Forelimb muscle (tissue), 1 donor: Measurements from ENCODE around the gene METTL4. TPM values are rescaled to one million over a fixed set of nuclear protein-coding genes. Genes with fewer than 3 reads are reported as not detected.

Experiments used
- DNase-seq: peaks from one replicate; pipeline ENCODE4 v3.0.0-alpha.2; 2013; ENCODE audit warnings: low read depth
- polyA plus RNA-seq: library from polyadenylated mRNA; unstranded; fragments of 120-200 nt; gene quantifications from one replicate; pipeline ENCODE4 v1.2.1, GENCODE V29; 2013; ENCODE audit not compliant: insufficient read length

The METTL4 gene, protein sequence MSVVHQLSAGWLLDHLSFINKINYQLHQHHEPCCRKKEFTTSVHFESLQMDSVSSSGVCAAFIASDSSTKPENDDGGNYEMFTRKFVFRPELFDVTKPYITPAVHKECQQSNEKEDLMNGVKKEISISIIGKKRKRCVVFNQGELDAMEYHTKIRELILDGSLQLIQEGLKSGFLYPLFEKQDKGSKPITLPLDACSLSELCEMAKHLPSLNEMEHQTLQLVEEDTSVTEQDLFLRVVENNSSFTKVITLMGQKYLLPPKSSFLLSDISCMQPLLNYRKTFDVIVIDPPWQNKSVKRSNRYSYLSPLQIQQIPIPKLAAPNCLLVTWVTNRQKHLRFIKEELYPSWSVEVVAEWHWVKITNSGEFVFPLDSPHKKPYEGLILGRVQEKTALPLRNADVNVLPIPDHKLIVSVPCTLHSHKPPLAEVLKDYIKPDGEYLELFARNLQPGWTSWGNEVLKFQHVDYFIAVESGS
- 10.7 TPM for polyA plus RNA-seq

DNA sequence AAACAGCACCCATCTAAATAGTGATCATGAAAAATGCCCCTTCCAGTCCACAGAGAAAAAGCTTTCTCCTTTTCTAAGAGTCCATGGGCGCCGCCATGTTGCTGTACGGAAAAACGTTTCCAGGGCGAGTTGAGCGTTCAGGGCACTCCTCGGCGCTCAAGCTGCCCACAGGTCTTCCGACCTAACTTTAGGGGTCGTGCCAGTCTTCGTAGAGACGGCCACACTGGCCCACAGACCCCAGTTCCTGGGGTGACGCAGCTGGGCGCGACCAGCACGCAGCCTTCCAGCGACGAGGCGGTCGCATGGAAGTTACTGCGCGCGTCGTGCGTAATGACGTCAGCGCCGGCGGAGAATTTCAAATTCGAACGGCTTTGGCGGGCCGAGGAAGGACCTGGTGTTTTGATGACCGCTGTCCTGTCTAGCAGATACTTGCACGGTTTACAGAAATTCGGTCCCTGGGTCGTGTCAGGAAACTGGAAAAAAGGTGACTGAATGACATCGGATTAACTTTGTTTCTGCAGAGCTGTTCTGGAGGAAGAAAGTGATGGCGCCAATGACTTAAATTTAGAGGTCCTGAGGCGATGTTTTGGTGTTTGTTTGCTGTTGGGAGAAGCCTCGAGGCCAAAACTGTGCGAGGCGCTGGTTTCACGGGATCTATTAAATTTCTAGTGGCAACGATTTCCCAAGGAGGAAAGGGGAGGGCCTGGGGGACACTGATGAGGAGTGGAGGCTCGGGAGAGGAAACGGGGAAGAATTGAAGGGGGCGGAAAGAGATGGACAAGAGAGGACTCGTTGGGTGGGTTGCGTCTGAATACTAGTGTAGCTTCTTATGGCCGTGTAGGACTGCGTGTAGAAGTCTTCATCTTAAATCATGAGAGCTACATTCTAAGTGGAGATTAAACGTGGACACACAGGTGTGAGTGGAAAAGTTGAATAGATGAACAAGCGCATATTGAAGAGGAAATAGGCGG is at the start of gene METTL4, which contains the start of gene NDC80:
Gene METTL4, minus strand, starts transcription at position 306 of the 971 bp plus-strand sequence. CDS start 4,289 bp downstream, outside the sequence.
Gene NDC80, plus strand, starts transcription at position 358 of the 971 bp plus-strand sequence. CDS start 1,429 bp downstream, outside the sequence.
- peak; percentile 67 for DNase-seq

DNA sequence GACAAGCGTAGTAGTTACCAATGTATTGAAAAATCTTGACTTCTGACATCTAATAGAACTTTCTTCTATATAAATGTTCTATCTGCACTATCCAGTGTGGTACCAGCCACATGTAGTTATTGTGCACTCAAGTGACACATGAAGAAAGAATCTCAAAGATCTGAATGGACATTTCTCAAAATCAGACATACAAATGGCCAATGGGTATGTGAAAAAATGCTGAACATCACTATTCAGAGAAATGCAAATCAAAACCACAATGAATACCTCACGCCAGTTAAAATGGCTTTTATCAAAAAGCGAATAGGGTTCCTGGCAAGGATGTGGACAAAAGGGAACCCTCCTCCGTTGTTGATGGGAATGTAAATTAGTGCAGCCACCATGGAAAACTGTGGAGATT is 46.7 kb upstream of the METTL4 start:
- no peak for DNase-seq

DNA sequence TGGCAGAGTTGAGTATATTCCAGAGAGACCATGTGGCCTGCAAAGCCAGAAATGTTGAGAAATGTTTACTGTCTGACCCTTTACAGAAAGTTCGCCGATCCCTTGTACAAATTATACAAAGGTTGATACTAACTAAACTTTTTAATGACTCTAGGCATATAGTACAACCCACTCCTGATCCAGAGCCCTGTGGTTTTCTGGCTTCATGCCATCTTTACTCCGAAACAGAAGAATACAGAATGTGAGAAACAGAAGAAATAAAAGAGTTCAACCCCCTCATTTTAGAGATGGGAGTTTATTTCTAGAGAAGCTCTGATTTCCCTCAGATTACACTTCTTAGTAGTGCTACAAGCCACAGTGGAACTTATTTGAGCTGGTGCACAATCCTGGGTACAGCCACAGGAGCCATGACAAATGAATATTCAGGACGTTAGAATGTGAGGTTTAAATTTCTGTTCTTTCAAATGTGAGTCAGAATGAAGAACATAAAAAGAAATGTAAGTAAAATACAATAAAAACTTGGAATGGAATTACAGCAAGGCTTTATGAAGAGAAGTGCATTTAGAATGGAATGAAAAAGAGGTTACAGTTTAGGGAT is 46.2 kb upstream of the METTL4 start:
- no peak for DNase-seq

DNA sequence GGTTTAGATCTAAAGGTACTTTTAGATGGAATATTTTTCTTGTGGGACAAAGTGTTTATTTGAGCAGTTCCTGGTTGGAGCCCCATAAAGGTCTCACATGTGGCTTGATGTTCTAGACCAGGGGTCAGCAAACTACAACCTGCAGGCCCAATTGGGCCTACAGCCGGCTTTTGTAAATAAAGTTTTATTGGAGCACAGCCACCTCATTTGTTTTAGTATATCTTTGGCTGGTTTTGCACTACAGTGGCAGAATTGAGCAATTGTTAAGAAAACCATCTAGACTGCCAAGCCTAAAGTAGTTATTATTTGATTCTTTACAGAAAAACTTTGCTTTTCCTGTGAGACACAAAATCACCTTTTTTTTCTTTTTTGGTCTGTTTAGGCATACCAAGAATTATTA is 41.7 kb upstream of the METTL4 start:
- no peak for DNase-seq

DNA sequence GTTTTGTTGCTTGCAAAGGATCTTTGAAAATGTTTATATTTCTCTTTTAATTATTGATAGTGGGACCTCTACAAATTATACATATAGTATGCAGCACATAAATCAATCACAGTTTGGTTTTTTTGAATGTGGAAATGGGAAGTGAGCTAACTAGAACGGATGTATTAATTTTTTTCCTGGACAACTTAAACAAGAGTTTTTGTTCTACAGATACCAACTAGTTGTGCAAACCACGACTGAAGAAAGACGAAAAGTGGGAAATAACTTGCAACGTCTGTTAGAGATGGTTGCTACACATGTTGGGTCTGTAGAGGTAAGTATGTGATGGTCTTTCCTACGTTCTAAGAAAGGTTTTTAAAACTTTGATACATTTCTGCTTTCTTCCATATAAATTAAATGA is 39.2 kb upstream of the METTL4 start:
- DNase-seq, result no peak

DNA sequence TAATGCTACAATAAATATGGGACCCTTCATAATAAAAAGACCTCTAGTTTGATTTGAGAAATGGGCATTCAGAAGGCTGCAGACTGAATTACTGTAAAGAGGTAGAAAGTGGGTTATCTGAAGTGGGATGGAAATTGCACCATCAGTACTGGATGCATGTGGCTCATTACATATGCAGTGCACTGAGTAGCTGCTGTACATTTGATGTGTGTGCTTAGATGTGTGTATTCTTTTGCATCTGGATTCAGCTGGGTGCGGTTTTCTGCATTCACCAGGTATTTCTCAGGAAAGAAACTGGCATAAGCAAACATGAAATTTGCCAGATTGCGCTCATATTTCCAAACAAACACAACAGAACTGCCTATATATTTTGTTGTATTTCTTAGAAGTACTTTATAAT is 38.3 kb upstream of the METTL4 start:
- no peak for DNase-seq

DNA sequence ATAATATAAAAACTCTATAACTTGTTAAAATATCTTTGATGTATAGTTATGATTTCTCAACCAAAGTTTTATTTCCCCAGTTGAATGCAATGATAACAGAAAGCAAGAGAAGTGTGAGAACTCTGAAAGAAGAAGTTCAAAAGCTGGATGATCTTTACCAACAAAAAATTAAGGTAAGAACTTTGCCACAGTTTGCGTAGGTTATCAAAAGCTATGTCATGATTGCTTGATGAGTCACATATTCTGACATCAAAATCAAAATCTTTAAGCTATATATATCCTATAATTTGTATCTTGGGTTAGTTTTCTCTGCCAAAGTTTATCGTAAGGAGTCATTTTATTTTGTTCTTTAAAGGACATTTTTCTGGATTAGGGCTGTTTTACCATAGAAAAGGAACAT is 35.0 kb upstream of the METTL4 start:
- DNase-seq, result no peak

DNA sequence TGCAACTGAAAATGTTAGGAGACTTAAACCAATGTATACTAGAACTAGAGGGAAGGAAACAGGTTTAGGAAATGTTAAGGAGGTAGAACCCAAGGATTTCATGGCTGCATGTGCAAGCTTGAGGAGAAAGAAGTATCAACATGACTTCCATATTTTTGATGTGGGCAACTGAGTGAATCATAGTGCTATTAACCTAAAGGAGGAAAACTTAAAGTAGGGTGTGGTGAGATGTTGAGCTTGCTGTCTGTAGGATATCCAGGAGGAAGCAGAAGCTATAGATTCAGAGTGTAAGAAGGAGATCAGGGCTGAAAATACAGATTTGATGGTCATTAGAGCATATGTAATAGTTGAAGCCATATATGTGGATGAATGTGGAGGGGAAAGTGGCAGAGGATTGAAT is 31.5 kb upstream of the METTL4 start:
- DNase-seq, result no peak

DNA sequence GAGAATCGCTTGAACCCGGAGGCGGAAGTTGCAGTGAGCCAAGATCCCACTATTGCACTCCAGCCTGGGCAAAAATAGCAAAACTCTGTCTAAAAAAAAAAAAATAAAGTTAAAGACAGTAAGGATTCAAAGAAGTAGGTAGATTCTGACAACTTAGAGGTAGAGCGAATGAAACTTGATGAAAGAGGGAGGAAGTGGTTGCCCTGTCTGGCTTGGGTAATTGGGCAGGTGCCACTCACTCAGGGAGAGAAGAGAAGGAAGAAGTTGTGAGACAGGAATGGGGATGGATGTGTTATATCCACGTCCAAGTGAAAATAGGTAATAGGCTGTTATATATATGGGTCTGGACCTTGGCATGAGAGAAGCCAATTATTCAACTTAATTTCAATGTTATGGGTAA is 26.3 kb upstream of the METTL4 start:
- no peak for DNase-seq

DNA sequence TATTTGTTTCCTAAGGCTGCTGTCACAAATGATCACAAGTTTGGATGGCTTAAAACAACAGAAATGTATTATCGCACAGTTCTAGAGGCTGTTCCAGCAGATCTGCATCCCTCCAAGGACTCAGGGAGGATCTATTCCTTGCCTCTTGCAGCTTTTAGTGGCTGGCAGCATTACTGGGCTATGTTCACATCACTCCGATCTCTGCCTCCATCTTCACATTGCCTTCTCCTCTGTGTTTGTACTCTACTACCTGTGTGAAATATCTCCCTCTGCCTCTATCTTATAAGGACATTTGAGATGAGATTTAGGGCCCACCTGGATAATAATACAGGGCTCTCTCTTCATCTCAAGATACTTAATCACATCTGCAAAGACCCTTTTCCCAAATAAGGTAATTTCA is 19.0 kb upstream of the METTL4 start:
- DNase-seq, result no peak

DNA sequence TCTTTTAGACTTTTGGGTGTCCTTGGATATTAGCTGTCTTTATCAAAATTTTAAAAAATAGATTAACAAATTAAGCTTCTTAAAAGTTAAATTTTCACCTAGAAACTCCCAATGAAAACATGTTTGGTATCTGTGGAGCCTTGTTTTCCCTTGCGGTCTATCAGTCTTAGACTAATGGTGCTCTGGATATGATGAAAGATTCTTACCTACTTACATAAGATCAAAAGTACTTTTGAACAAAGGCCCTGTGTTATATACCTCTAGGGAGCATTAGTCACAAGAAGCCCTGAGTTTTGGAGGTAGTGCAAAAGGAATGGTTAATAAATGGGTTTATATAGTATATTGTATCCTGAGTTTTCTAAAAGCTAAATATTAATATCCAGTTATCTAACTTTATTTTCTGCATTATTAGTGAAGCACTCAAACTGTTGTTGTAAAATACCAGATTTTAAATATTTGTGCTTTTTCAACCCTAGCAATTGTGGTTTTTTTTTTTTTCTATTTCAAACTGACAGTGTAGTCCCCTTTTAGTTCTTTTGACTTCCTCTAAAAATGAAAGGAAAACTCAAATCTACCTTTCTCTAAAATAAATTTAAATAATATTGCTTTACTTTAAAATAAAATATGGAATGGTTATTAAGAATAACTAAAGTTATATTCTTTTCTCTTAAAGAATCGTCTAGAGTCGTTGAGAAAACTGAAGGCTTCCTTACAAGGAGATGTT is 18.2 kb upstream of the METTL4 start:
- DNase-seq, result no peak

DNA sequence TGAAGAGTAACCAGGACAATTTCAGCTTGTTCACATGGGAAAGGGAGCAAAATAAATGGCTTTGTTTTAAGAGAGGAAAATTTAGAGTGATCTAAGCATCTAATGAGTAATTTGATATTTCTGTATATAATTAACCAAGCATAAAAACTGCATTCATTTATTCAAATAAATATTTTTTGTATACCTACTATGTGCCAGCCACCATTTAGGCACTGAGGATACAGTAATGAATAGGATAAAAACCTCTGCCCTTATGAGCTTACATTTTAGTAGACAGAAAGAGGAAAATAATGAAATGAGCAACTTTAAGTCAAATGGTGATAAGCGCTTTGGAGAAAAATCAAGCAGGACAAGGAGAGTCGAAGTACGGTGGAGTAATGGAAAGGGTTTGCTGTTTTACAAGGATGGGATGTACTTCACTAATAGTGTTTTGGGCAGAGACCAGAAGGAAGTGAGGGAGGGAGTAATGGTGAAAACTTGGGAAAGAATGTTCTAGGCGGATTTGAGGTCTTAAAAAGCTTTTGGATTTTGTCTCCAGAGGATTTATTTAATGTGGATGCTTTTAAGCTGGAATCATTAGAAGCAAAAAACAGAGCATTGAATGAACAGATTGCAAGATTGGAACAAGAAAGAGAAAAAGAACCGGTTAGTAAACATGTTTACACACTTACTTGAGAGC is 17.5 kb upstream of the METTL4 start:
- no peak for DNase-seq

DNA sequence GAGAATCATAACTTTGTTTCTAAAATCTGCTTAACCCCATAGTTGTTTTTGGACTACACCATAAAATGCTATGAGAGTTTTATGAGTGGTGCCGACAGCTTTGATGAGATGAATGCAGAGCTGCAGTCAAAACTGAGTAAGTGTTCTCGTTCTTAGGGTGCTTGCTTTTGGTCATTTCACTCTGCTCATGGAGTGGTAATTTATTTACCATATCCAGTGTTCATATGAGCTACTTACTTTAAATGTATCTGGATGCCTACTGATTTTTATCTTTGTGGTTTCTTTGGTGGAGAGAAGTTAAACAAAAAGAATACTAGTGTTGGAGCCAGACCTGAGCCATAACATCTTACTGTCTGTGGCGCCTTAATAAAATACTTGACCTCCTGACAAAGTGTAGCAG is 16.5 kb upstream of the METTL4 start:
- no peak for DNase-seq

DNA sequence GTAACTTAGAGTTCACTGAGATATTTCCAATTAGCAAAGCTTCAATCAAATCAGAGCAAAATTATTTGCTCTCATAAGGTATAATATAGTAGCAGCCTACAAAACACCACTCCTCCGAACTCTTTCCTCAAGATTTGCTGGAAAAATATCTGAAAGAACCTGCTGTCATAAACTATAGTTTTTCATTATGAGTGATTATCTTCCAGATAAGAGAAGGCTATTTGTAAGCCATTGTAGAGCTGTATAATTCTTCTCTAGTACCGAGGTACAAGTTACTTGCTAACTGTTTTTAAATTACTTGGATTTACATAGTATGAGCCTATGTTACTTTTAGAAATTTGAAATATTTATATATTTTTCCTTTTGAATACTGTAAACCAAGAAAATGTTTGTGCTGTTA is 2.1 kb upstream of the METTL4 start:
- DNase-seq, result no peak

DNA sequence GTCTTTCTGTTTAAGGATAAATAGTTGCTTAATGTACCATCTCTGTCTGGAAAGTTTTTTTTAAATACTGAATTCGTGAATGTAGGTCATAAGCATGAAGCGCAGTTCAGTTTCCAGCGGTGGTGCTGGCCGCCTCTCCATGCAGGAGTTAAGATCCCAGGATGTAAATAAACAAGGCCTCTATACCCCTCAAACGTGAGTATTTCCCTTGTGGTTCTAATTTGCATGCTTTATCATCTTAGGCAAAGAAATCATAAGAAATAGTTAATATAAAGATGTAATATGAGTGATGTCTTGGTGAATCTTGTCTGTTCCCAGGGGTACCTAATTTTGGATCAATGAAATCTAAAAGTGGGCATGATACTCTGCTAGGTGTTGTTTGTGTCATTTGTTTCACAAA is 1.6 kb upstream of the METTL4 start:
- no peak for DNase-seq

DNA sequence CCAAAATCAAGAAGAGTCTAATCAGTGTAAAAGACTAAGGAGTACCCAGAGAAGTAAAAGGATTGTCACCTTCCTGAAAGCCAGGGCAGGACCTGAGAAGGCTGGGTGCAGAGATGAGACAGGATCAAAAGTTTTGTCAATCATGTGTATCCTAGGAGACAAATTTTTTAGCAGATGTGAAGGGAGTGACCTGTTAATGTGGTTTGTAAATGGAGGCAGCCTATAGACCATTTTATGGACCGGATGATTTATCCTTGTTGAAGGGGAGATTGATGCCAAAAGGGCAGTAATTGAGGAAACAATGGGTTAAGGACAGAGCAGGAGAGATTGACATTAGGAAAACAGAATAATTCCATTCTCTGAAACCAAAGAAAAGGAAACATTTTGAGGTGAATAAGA is 865 bp upstream of the METTL4 start:
- DNase-seq, result no peak

DNA sequence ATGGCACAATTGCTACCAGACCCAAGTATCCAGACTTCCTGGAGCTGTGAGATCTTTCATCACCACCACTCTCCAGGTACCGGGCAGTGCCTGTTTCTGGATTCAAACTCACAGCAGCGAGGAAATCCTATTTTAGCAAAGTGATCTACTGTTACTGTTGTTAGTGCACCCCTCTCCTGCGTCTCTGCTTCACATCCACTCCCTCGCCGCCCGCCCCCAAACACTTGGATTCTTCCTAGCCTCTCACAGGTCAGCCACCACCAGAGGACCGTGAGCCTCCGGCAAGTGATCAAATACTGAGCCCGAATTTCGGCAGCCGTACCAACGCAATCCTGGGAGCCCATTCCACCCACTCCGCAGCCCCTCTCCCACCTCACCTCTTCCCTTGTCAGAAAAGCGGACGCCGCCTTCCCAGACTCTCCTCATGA is 519 bp downstream of the METTL4 start:
- DNase-seq, result peak; percentile 11

DNA sequence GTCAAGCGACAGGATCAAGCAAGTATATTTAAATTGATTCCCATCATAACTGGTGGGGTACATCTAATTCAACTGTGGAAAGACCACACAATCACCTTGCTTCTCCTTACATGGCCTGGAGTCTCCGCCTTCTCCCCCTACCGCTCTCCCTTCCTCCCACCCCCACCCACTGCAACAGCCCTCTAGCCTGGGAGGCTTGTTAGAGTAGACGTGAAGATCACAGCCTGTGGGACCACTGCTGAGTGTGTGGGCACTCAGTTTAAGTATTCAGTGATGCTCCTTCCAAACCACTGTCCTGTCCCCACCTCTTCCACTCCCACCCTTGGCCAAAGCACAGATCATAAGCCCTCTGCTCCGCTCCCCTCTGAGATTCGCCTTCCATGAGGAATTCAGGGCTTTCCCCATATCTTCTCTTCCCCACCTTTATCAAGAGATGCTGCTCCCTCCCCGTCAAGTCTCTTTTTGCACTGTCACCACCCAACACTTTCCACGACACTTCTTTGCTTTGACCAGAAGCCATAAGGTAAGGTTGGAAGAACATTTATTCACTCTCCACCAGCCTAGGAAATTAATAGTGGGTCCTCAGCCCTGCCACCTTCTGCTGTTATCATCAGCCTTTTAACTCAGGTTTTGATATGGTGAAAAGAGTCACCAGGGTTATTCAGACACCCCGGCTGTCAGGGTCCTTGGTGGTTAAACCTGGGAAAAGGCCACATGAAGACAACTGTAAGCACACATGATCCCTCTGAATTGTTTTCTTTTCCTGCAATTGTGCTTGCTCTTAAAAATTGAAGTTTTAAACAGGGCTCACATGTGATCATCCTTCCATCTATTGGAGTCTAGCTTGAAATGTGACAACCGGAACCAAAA is 1.7 kb downstream of the METTL4 start:
- no peak for DNase-seq

DNA sequence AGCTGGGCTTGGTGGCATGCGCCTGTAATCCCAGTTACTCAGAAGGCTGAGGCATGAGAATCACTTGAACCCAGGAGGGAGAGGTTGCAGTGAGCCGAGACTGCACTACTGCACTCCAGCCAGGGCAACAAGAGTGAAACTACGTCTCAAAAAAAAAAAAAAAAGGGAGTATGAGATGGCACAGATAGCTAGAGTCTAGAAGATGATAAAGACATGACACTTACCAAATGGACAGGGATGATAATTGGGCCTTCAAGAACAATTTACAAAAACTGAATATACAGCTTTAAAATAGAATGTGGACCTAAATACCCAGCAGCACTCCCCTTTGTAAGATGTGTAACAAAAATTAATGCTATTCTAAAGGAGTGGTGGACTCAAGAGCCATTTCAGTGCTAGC is 2.7 kb downstream of the METTL4 start:
- no peak for DNase-seq

DNA sequence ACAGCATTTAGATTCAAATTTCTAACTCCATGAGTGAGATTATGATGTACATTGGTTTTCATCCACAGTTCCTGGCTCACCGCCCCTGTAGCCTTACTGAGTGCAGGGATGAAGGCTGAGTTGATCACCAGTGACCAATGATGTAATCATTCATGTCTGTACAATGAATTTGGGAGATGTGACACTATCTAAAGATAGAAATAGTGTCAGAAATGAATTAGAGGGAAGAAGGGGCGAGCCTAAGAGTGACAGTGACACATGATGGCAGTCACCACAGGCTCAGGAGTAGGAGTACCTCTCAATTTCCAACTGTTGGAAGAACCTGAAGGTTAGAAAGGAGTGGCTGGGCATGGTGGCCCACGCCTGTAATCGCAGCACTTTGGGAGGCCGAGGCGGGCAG is 3.2 kb downstream of the METTL4 start:
- no peak for DNase-seq
